Measurements from ENCODE around the gene KCNH4.
"Not testable (repeated sequence)": the region's sequence is repeated elsewhere in the genome, so short reads cannot be mapped to it uniquely, and the experiment has no call there.

Gene KCNH4

GRCh38 chr17:42214156-42214555, 33.2 kb upstream of the KCNH4 start:
- TF ChIP-seq CTCF (IDR thresholded peaks at IDR 0.05; ENCODE audit: low read depth, low read length, missing control alignments) = no peak
- DNase-seq (ENCODE audit: extremely low read depth, low read depth) = no peak
- no peak overlapping the region for H3K4me3 ChIP-seq (replicated peaks; ENCODE audit: low read depth, low read length)

- TF ChIP-seq CTCF (IDR thresholded peaks at IDR 0.05; ENCODE audit: low read depth, low read length, missing control alignments) = no peak
- no peak overlapping the region for H3K4me3 ChIP-seq (replicated peaks; ENCODE audit: low read depth, low read length)
- no peak for DNase-seq (ENCODE audit: extremely low read depth, low read depth)
Measured at GRCh38 chr17:42212382-42212781, 31.4 kb upstream of the KCNH4 start.

GRCh38 chr17:42211921-42212341, 31.0 kb upstream of the KCNH4 start:
- not testable (repeated sequence) for H3K4me3 ChIP-seq (replicated peaks; ENCODE audit: low read depth, low read length); DNase-seq (ENCODE audit: extremely low read depth, low read depth)

- H3K4me3 ChIP-seq (replicated peaks; ENCODE audit: low read depth, low read length) = no peak overlapping the region
- no peak for TF ChIP-seq CTCF (IDR thresholded peaks at IDR 0.05; ENCODE audit: low read depth, low read length, missing control alignments)
- DNase-seq (ENCODE audit: extremely low read depth, low read depth) = no peak
Measured at GRCh38 chr17:42210046-42210445, 29.1 kb upstream of the KCNH4 start.

- not testable (repeated sequence) for H3K4me3 ChIP-seq (replicated peaks; ENCODE audit: low read depth, low read length); DNase-seq (ENCODE audit: extremely low read depth, low read depth)
Measured at GRCh38 chr17:42206153-42206612, 25.2 kb upstream of the KCNH4 start.

GRCh38 chr17:42203354-42203753, 22.4 kb upstream of the KCNH4 start:
- DNase-seq (ENCODE audit: extremely low read depth, low read depth) = no peak
- TF ChIP-seq CTCF (IDR thresholded peaks at IDR 0.05; ENCODE audit: low read depth, low read length, missing control alignments) = no peak
- H3K4me3 ChIP-seq (replicated peaks; ENCODE audit: low read depth, low read length) = no peak overlapping the region

- no peak for DNase-seq (ENCODE audit: extremely low read depth, low read depth)
- no peak overlapping the region for H3K4me3 ChIP-seq (replicated peaks; ENCODE audit: low read depth, low read length)
- no peak for TF ChIP-seq CTCF (IDR thresholded peaks at IDR 0.05; ENCODE audit: low read depth, low read length, missing control alignments)
Measured at GRCh38 chr17:42202696-42203095, 21.8 kb upstream of the KCNH4 start.

- no peak overlapping the region for H3K4me3 ChIP-seq (replicated peaks; ENCODE audit: low read depth, low read length)
- TF ChIP-seq CTCF (IDR thresholded peaks at IDR 0.05; ENCODE audit: low read depth, low read length, missing control alignments) = no peak
- DNase-seq (ENCODE audit: extremely low read depth, low read depth) = no peak
Measured at GRCh38 chr17:42202159-42202558, 21.2 kb upstream of the KCNH4 start.

All from HFF-Myc (cell line).